HEK293 (cell line): Measurements from ENCODE around the gene ADCK2.

ENCODE experiments used
- CTCF ChIA-PET: fragments of 350-600 bp; formaldehyde crosslinking; extraction: SDS; loops from one replicate; lab custom pipeline; 2021; ENCODE audit warnings: antibody characterized with exemption; lab: Yijun Ruan, JAX
- POLR2A ChIA-PET: fragments of 300-600 bp; formaldehyde crosslinking; extraction: SDS; loops from one replicate; lab custom pipeline; 2020; ENCODE audit warnings: antibody characterized with exemption, inconsistent platforms; lab: Yijun Ruan, JAX
- H3K27ac ChIP-seq: fragments of 200-500 bp; sonication (Bioruptor generic); 2 replicates; pipeline ENCODE4 v1.5.1; 2014; ENCODE audit warnings: low read depth, low read length, control low read depth, inconsistent platforms; ENCODE audit errors: extremely low read depth
- H3K36me3 ChIP-seq, 2 experiments: fragments of 200-500 bp in 1 of 2; sonication (Bioruptor generic) in 1 of 2; 1 replicate in 1 of 2; 2 replicates in 1 of 2; pipeline ENCODE4 v1.5.1; 2014 to 2017; ENCODE audit warnings: inconsistent platforms in 2 of 2, low read length in 2 of 2; ENCODE audit not compliant: control insufficient read depth in 2 of 2, insufficient read depth in 1 of 2
- H3K4me1 ChIP-seq: fragments of 200-500 bp; sonication (Bioruptor generic); 2 replicates; pipeline ENCODE4 v1.5.1; 2014; ENCODE audit warnings: mild to moderate bottlenecking, low read length, inconsistent platforms; ENCODE audit not compliant: control insufficient read depth, insufficient read depth
- H3K4me3 ChIP-seq: 2 replicates; pipeline ENCODE4 v1.5.1; 2011; ENCODE audit warnings: low read depth, mild to moderate bottlenecking, control low read depth, low read length, moderate library complexity
- H3K9me3 ChIP-seq: fragments of 200-500 bp; sonication (Bioruptor generic); 2 replicates; pipeline ENCODE4 v1.5.1; 2014; ENCODE audit warnings: low read depth, low read length, inconsistent platforms; ENCODE audit not compliant: control insufficient read depth, insufficient read depth
- ATF2 ChIP-seq: fragments of 450-650 bp; formaldehyde crosslinking; IDR thresholded peaks from 2 replicates; pipeline ENCODE4 v1.5.1; 2016; ENCODE audit warnings: missing biosample characterization, missing genetic modification characterization, low read depth
- KLF8 ChIP-seq: fragments of 450-650 bp; formaldehyde crosslinking; IDR thresholded peaks from 2 replicates; pipeline ENCODE4 v1.5.1; 2016; ENCODE audit warnings: missing biosample characterization, missing genetic modification characterization
- SALL2 ChIP-seq: fragments of 450-650 bp; formaldehyde crosslinking; IDR thresholded peaks from 2 replicates; pipeline ENCODE4 v1.5.0; 2017; ENCODE audit warnings: missing biosample characterization, mild to moderate bottlenecking, missing genetic modification characterization, borderline replicate concordance
- SCRT1 ChIP-seq: fragments of 450-650 bp; formaldehyde crosslinking; IDR thresholded peaks from 2 replicates; pipeline ENCODE4 v1.5.1; 2016; ENCODE audit warnings: missing biosample characterization, missing genetic modification characterization, borderline replicate concordance
- ZNF280C ChIP-seq: fragments of 450-650 bp; formaldehyde crosslinking; IDR thresholded peaks from 2 replicates; pipeline ENCODE4 v1.5.1; 2016; ENCODE audit warnings: missing biosample characterization, missing genetic modification characterization
- ZNF311 ChIP-seq: fragments of 450-650 bp; formaldehyde crosslinking; IDR thresholded peaks from 2 replicates; pipeline ENCODE4 v1.5.1; 2017; ENCODE audit warnings: missing biosample characterization, missing genetic modification characterization, borderline replicate concordance
- ZNF426 ChIP-seq: fragments of 450-650 bp; formaldehyde crosslinking; IDR thresholded peaks from 2 replicates; pipeline ENCODE4 v1.5.1; 2017; ENCODE audit warnings: missing biosample characterization, missing genetic modification characterization, mild to moderate bottlenecking, inconsistent platforms, moderate library complexity
- ZNF530 ChIP-seq: fragments of 450-650 bp; formaldehyde crosslinking; IDR thresholded peaks from 2 replicates; pipeline ENCODE4 v1.5.1; 2016; ENCODE audit warnings: low read depth, missing biosample characterization, missing genetic modification characterization
- ZNF555 ChIP-seq: fragments of 450-650 bp; formaldehyde crosslinking; conservative IDR thresholded peaks from 2 replicates; pipeline ENCODE4 v1.5.1; 2017; ENCODE audit warnings: missing biosample characterization, mild to moderate bottlenecking, missing genetic modification characterization, inconsistent platforms
- ZNF561 ChIP-seq: fragments of 450-650 bp; IDR thresholded peaks from 2 replicates; pipeline ENCODE4 v1.5.1; 2018; ENCODE audit warnings: missing biosample characterization, missing genetic modification characterization, borderline replicate concordance
- ZNF654 ChIP-seq: fragments of 450-650 bp; formaldehyde crosslinking; IDR thresholded peaks from 2 replicates; pipeline ENCODE4 v1.5.1; 2016; ENCODE audit warnings: low read depth, missing biosample characterization, missing genetic modification characterization
- ZNF777 ChIP-seq: fragments of 450-650 bp; formaldehyde crosslinking; IDR thresholded peaks from 2 replicates; pipeline ENCODE4 v1.5.1; 2017; ENCODE audit warnings: missing biosample characterization, missing genetic modification characterization, borderline replicate concordance
- TF ChIP-seq, protein P1 (sequence below): fragments of 450-650 bp; formaldehyde crosslinking; IDR thresholded peaks from 2 replicates; pipeline ENCODE4 v1.5.1; 2017; ENCODE audit warnings: missing biosample characterization, missing genetic modification characterization
- TF ChIP-seq, protein P2 (sequence below): fragments of 450-650 bp; formaldehyde crosslinking; IDR thresholded peaks from 2 replicates; pipeline ENCODE4 v1.5.1; 2016; ENCODE audit warnings: missing biosample characterization, missing genetic modification characterization

Gene ADCK2

DNA sequence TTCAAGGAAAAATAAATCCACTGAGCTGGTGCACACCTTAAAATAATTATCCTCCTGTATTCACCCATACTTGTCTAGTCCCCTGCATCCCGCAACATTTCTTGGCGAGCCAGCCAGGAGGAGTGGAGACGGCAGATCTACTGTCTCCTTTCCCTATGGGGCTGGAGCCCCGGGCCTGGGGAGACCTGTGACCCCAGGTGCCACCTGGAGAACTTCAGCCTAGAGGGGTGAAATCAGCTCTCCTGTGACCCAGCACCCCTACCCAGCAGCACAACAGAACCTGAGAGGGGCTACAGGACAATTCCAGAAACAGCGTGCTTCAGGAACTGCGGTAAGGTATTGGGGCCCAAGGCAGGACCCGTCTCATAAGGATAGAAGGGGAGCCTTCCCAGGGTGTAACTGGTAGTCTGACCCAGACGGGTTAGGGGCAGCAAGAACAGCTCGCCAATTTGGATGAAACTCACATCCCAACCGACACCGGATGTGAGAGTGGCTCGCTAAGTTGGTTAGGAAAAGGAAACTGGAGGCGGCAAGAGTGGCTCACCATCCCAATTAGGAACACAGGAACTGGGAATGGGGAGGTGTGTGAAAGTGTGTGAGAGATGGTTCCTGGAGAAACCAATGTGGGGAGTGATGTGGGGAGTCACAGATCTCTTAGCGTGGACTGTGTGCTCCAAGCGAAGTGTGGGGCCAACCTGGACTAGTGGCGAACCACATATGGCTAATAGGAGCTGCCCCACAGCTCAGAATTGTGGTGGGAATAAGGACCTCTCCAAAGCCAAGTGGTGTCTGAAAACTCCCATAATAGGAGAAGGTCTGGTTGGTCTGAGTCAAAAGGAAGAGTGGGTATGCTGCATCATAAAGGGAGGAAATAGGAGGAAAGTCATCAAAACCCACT lies 17.0 kb upstream of the ADCK2 start:
- no peak for TF ChIP-seq SCRT1 (tag by site-specific recombination)
- TF ChIP-seq ZNF311 (tag by site-specific recombination) = no peak
- no peak for TF ChIP-seq ZNF426 (tag by site-specific recombination)
- TF ChIP-seq, protein P1, sequence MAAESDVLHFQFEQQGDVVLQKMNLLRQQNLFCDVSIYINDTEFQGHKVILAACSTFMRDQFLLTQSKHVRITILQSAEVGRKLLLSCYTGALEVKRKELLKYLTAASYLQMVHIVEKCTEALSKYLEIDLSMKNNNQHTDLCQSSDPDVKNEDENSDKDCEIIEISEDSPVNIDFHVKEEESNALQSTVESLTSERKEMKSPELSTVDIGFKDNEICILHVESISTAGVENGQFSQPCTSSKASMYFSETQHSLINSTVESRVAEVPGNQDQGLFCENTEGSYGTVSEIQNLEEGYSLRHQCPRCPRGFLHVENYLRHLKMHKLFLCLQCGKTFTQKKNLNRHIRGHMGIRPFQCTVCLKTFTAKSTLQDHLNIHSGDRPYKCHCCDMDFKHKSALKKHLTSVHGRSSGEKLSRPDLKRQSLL (tag by site-specific recombination) = no peak
- TF ChIP-seq ZNF280C (tag by site-specific recombination) = no peak
- no peak for TF ChIP-seq ZNF555 (tag by site-specific recombination)
- no peak for TF ChIP-seq ZNF777 (tag by site-specific recombination)
- TF ChIP-seq SALL2 (tag by site-specific recombination) = no peak
- no peak for TF ChIP-seq ZNF530 (tag by site-specific recombination)
- TF ChIP-seq ZNF561 (tag by site-specific recombination) = no peak
- no peak for TF ChIP-seq ZNF654
- TF ChIP-seq, protein P2, sequence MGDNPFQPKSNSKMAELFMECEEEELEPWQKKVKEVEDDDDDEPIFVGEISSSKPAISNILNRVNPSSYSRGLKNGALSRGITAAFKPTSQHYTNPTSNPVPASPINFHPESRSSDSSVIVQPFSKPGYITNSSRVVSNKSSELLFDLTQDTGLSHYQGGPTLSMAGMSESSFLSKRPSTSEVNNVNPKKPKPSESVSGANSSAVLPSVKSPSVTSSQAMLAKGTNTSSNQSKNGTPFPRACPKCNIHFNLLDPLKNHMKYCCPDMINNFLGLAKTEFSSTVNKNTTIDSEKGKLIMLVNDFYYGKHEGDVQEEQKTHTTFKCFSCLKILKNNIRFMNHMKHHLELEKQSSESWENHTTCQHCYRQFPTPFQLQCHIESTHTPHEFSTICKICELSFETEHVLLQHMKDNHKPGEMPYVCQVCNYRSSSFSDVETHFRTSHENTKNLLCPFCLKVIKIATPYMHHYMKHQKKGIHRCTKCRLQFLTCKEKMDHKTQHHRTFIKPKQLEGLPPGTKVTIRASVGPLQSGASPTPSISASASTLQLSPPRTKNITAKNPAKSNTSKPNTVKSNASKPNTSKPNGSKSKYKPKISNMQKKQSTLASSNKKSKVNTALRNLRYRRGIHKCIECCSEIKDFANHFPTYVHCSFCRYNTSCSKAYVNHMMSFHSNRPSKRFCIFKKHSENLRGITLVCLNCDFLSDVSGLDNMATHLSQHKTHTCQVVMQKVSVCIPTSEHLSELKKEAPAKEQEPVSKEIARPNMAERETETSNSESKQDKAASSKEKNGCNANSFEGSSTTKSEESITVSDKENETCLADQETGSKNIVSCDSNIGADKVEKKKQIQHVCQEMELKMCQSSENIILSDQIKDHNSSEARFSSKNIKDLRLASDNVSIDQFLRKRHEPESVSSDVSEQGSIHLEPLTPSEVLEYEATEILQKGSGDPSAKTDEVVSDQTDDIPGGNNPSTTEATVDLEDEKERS (tag by site-specific recombination) = no peak
- no peak for TF ChIP-seq KLF8 (tag by site-specific recombination)
- no peak for TF ChIP-seq ATF2 (tag by site-specific recombination)
- TF ChIP-seq, all 188 proteins: peak for 0
- no peak overlapping the region for H3K27ac ChIP-seq
- H3K36me3 ChIP-seq = no peaks in the 10 kb centered on the region
- ChIA-PET CTCF (interaction anchor here (0.7 to 1.2 kb wide), 2 partner anchors 138 to 304 kb away, joined by 3 read pairs; no protein-coding TSS in a partner anchor), POLR2A (no interaction called here)
- no peak overlapping the region for H3K4me3 ChIP-seq
- H3K4me1 ChIP-seq = no peaks in the 10 kb centered on the region
- no peaks in the 10 kb centered on the region for H3K9me3 ChIP-seq
